T-cell (primary cell): ENCODE measurements around the gene SOX2. TPM values are rescaled to one million over a fixed set of nuclear protein-coding genes. Genes with fewer than 3 reads are reported as not detected.

Experiments used
- ATAC-seq, 4 experiments: fragments of 200-7000 bp in 3 of 4; fragments of 150-1000 bp in 1 of 4; cut with Tn5 transposase; replicated peaks in 1 of 4; 1 replicate in 3 of 4; 2 replicates in 1 of 4; pipeline ENCODE4 v1.10.0; 2021; ENCODE audit warnings: moderate library complexity in 3 of 4, mild to moderate bottlenecking in 2 of 4, moderate number of reproducible peaks in 1 of 4
- CTCF ChIA-PET, 2 donors: fragments of 300-600 bp; sonication (Branson Sonifier 250); formaldehyde crosslinking; loops; one replicate each; lab custom pipeline; 2022; ENCODE audit warnings: antibody characterized with exemption in 2 of 2; lab: Charles Lee
- POLR2A ChIA-PET, 2 donors: fragments of 300-600 bp; sonication (Branson Sonifier 250); formaldehyde crosslinking; loops; one replicate each; lab custom pipeline; 2022; ENCODE audit warnings: antibody characterized with exemption in 2 of 2; lab: Charles Lee
- DNase-seq, 35 experiments: peaks; one replicate each; pipeline versions ENCODE4 v3.0.0 to v3.0.0-alpha.2; 2013 to 2023
- H3K27ac ChIP-seq: one replicate; pipeline ENCODE4 v1.5.1; 2013; ENCODE audit warnings: low read length
- H3K27me3 ChIP-seq, 2 experiments: replicated peaks in 1 of 2; 1 replicate in 1 of 2; 2 replicates in 1 of 2; pipeline versions ENCODE4 v1.6.1 to v1.7.0; 2013; ENCODE audit warnings: low read length in 1 of 2, mixed read lengths in 1 of 2; ENCODE audit not compliant: control insufficient read depth in 2 of 2, insufficient read depth in 2 of 2; ENCODE audit errors: extremely low read depth in 1 of 2
- H3K36me3 ChIP-seq, 2 donors: 1 replicate in 1 of 2; 2 replicates in 1 of 2; pipeline versions ENCODE4 v1.6.1 to v1.7.0; 2013; ENCODE audit warnings: low read length in 1 of 2; ENCODE audit not compliant: control insufficient read depth in 2 of 2, insufficient read depth in 1 of 2; ENCODE audit errors: extremely low read depth in 1 of 2
- H3K4me1 ChIP-seq, 2 experiments: 1 replicate in 1 of 2; 2 replicates in 1 of 2; pipeline versions ENCODE4 v1.6.1 to v1.7.0; 2013; ENCODE audit warnings: low read length in 2 of 2, mixed read lengths in 1 of 2; ENCODE audit not compliant: insufficient read depth in 2 of 2, control insufficient read depth in 1 of 2; ENCODE audit errors: extremely low read depth in 1 of 2
- H3K4me3 ChIP-seq, 2 donors: 1 replicate in 1 of 2; 2 replicates in 1 of 2; pipeline versions ENCODE4 v1.5.1 to v1.7.0; 2013; ENCODE audit warnings: mild to moderate bottlenecking in 2 of 2, low read length in 1 of 2, moderate library complexity in 1 of 2; ENCODE audit not compliant: control insufficient read depth in 1 of 2; ENCODE audit errors: extremely low read depth in 1 of 2
- H3K9me3 ChIP-seq: 2 replicates; pipeline ENCODE4 v1.7.0; 2013
- H3K27ac Mint-ChIP-seq, 2 donors: one replicate each; pipeline ENCODE4 v1.8.0; 2020 to 2021; ENCODE audit warnings: mild to moderate bottlenecking in 2 of 2, mixed read lengths in 2 of 2
- H3K27me3 Mint-ChIP-seq, 2 donors: one replicate each; pipeline ENCODE4 v1.8.0; 2021 to 2022; ENCODE audit warnings: mixed read lengths in 2 of 2
- H3K36me3 Mint-ChIP-seq: one replicate; pipeline ENCODE4 v1.8.0; 2021; ENCODE audit warnings: mixed read lengths
- H3K4me1 Mint-ChIP-seq, 3 donors: one replicate each; pipeline ENCODE4 v1.8.0; 2020 to 2022; ENCODE audit warnings: mixed read lengths in 3 of 3, mild to moderate bottlenecking in 1 of 3
- H3K4me3 Mint-ChIP-seq, 3 donors: one replicate each; pipeline ENCODE4 v1.8.0; 2020 to 2022; ENCODE audit warnings: mild to moderate bottlenecking in 3 of 3, mixed read lengths in 3 of 3, moderate library complexity in 3 of 3
- H3K9me3 Mint-ChIP-seq, 3 donors: one replicate each; pipeline ENCODE4 v1.8.0; 2020 to 2022; ENCODE audit warnings: mixed read lengths in 3 of 3
- WGBS: methylation state at CpG from one replicate; pipeline ENCODE4 v1.1.5; 2013; ENCODE audit warnings: missing lambda C conversion rate; ENCODE audit not compliant: insufficient coverage; 5-methylcytosine and 5-hydroxymethylcytosine counted together
- total RNA-seq, 35 experiments: library from RNA in 6 of 35; stranded (reverse) in 6 of 35; fragments of 120-200 nt in 1 of 35; gene quantifications; one replicate each; pipeline versions ENCODE4 v1.2.1 to v1.2.4 and lab custom pipeline; 2013 to 2026

The SOX2 gene
- total RNA-seq (under 1 TPM in 3 of 5 donors, not detected in 2; 0.18 to 0.28 (median 0.26) TPM), total RNA-seq (lab: John Stamatoyannopoulos, UW) (0 to 0.25 (median 0) reads per million in 29 experiments)
- total RNA-seq (2013) = 0.07 TPM

- Histone ChIP-seq H3K27me3 (peaks cover 31 to 43% of the 10 kb centered on the region in 2 experiments), H3K4me1 (peaks cover 2 to 29% of the 10 kb centered on the region in 2 experiments), H3K36me3 (no peaks in the 10 kb centered on the region), H3K9me3 (peaks cover 2% of the 10 kb centered on the region), H3K4me3 (peak within 1 kb of the TSS in 1 of 2 donors; percentile 71), H3K27ac (no peak within 1 kb of the TSS)
- H3K27me3 Mint-ChIP-seq = peaks cover 51 to 72% of the 10 kb centered on the region in 2 donors
- DNase-seq (peak in 9 of 35 experiments; percentile 4 to 44 (median 17)), ATAC-seq (peak in 1 of 4 experiments; percentile 73)
- POLR2A ChIA-PET = no interaction called here
- no peak within 1 kb of the TSS for H3K27ac Mint-ChIP-seq
- H3K36me3 Mint-ChIP-seq = no peaks in the 10 kb centered on the region
- 0% methylated on average over 2 of the region's 37 CpGs for WGBS
- H3K9me3 Mint-ChIP-seq = peaks cover 0 to 7% (median 4%) of the 10 kb centered on the region in 3 donors
- H3K4me3 Mint-ChIP-seq = no peak within 1 kb of the TSS
- H3K4me1 Mint-ChIP-seq = peaks cover 8% of the 10 kb centered on the region in 3 donors
- CTCF ChIA-PET = interaction anchor here in 1 of 2 donors (0.6 kb wide), 1 partner anchor 972 kb away, joined by 3 read pairs; no protein-coding TSS in a partner anchor
These were observed at the start of gene SOX2 for GRCh38 chr3:181711325-181712135. Gene SOX2 (plus strand): TSS chr3:181711925. CDS start chr3:181712361, 436 bp downstream.

GRCh38 chr3:181683563-181683962 lies 28.2 kb upstream of the SOX2 start:
- H3K27ac Mint-ChIP-seq = no peak overlapping the region
- peaks cover 8 to 14% of the 10 kb centered on the region in 2 donors for H3K27me3 Mint-ChIP-seq
- ChIA-PET CTCF (no interaction called here), POLR2A (no interaction called here)
- H3K4me3 ChIP-seq = no peak overlapping the region
- no peak overlapping the region for H3K27ac ChIP-seq
- no peak overlapping the region for H3K4me3 Mint-ChIP-seq
- DNase-seq (no peak), ATAC-seq (no peak)
- H3K36me3 ChIP-seq = no peaks in the 10 kb centered on the region
- H3K9me3 ChIP-seq = no peaks in the 10 kb centered on the region
- no peaks in the 10 kb centered on the region for H3K4me1 ChIP-seq
- no peaks in the 10 kb centered on the region for H3K4me1 Mint-ChIP-seq
- 0% methylated on average over 1 of the region's 1 CpG for WGBS
- H3K36me3 Mint-ChIP-seq = no peaks in the 10 kb centered on the region
- H3K27me3 ChIP-seq = no peaks in the 10 kb centered on the region
- H3K9me3 Mint-ChIP-seq = peaks cover 0 to 7% (median 6%) of the 10 kb centered on the region in 3 donors

GRCh38 chr3:181687190-181687589 lies 24.5 kb upstream of the SOX2 start:
- Histone ChIP-seq H3K27me3 (peaks cover 0 to 2% of the 10 kb centered on the region in 2 experiments), H3K27ac (no peak overlapping the region), H3K4me3 (no peak overlapping the region), H3K4me1 (no peaks in the 10 kb centered on the region), H3K36me3 (no peaks in the 10 kb centered on the region), H3K9me3 (no peaks in the 10 kb centered on the region)
- H3K36me3 Mint-ChIP-seq = no peaks in the 10 kb centered on the region
- peaks cover 14 to 25% of the 10 kb centered on the region in 2 donors for H3K27me3 Mint-ChIP-seq
- WGBS = no CpG with 5 or more reads among the region's 1 CpG
- H3K9me3 Mint-ChIP-seq = peaks cover 0 to 2% (median 0%) of the 10 kb centered on the region in 3 donors
- ATAC-seq (no peak), DNase-seq (no peak)
- CTCF ChIA-PET = interaction anchor here in 1 of 2 donors (0.6 kb wide), 1 partner anchor 12 kb away, joined by 6 read pairs; no protein-coding TSS in a partner anchor
- no peaks in the 10 kb centered on the region for H3K4me1 Mint-ChIP-seq
- no peak overlapping the region for H3K27ac Mint-ChIP-seq
- H3K4me3 Mint-ChIP-seq = no peak overlapping the region
- POLR2A ChIA-PET = no interaction called here

- CTCF ChIA-PET = no interaction called here
- Histone ChIP-seq H3K4me1 (no peaks in the 10 kb centered on the region), H3K27ac (no peak overlapping the region), H3K9me3 (no peaks in the 10 kb centered on the region), H3K27me3 (peaks cover 0 to 2% of the 10 kb centered on the region in 2 experiments), H3K4me3 (no peak overlapping the region), H3K36me3 (no peaks in the 10 kb centered on the region)
- Mint-ChIP-seq H3K27ac (no peak overlapping the region), H3K4me3 (no peak overlapping the region), H3K4me1 (no peaks in the 10 kb centered on the region), H3K27me3 (peaks cover 17 to 28% of the 10 kb centered on the region in 2 donors), H3K36me3 (no peaks in the 10 kb centered on the region), H3K9me3 (no peaks in the 10 kb centered on the region)
- DNase-seq (no peak), ATAC-seq (no peak)
- no CpG with 5 or more reads among the region's 2 CpGs for WGBS
- POLR2A ChIA-PET = no interaction called here
These were observed 24.0 kb upstream of the SOX2 start for GRCh38 chr3:181687731-181688130.

- WGBS = no CpG with 5 or more reads among the region's 3 CpGs
- Histone ChIP-seq H3K4me3 (no peak overlapping the region), H3K27me3 (peaks cover 0 to 4% of the 10 kb centered on the region in 2 experiments), H3K9me3 (no peaks in the 10 kb centered on the region), H3K4me1 (no peaks in the 10 kb centered on the region), H3K27ac (no peak overlapping the region), H3K36me3 (no peaks in the 10 kb centered on the region)
- CTCF ChIA-PET = no interaction called here
- POLR2A ChIA-PET = no interaction called here
- no peak overlapping the region for H3K4me3 Mint-ChIP-seq
- H3K4me1 Mint-ChIP-seq = no peaks in the 10 kb centered on the region
- DNase-seq = no peak
- H3K27me3 Mint-ChIP-seq = peaks cover 14 to 27% of the 10 kb centered on the region in 2 donors
- H3K27ac Mint-ChIP-seq = no peak overlapping the region
- no peak for ATAC-seq
- no peaks in the 10 kb centered on the region for H3K36me3 Mint-ChIP-seq
- H3K9me3 Mint-ChIP-seq = no peaks in the 10 kb centered on the region
These were observed 22.2 kb upstream of the SOX2 start for GRCh38 chr3:181689546-181689945.

GRCh38 chr3:181690769-181691168 lies 21.0 kb upstream of the SOX2 start:
- DNase-seq (no peak), ATAC-seq (no peak)
- H3K4me1 Mint-ChIP-seq = peaks cover 2% of the 10 kb centered on the region in 3 donors
- H3K27ac Mint-ChIP-seq = no peak overlapping the region
- 80% methylated on average over 1 of the region's 2 CpGs for WGBS
- Histone ChIP-seq H3K36me3 (no peaks in the 10 kb centered on the region), H3K27me3 (peaks cover 7 to 10% of the 10 kb centered on the region in 2 experiments), H3K4me3 (no peak overlapping the region), H3K9me3 (no peaks in the 10 kb centered on the region), H3K27ac (no peak overlapping the region), H3K4me1 (no peaks in the 10 kb centered on the region)
- no peak overlapping the region for H3K4me3 Mint-ChIP-seq
- no peaks in the 10 kb centered on the region for H3K9me3 Mint-ChIP-seq
- H3K36me3 Mint-ChIP-seq = no peaks in the 10 kb centered on the region
- peaks cover 18 to 33% of the 10 kb centered on the region in 2 donors for H3K27me3 Mint-ChIP-seq
- POLR2A ChIA-PET = no interaction called here
- CTCF ChIA-PET = interaction anchor here in 1 of 2 donors (1.3 kb wide), 1 partner anchor 10 kb away, joined by 3 read pairs; no protein-coding TSS in a partner anchor
